HepG2 (cell line): ENCODE data around the gene RNASE8. TPM values are rescaled to one million over a fixed set of nuclear protein-coding genes. Genes with fewer than 3 reads are reported as not detected.

Source experiments
- ARID2 ChIP-seq: sonication (generic); formaldehyde crosslinking; IDR thresholded peaks from 2 replicates; pipeline ENCODE4 v1.8.1; 2022; ENCODE audit warnings: mild to moderate bottlenecking, missing genetic modification reagents, borderline replicate concordance
- HDAC6 ChIP-seq: fragments of 200-600 bp; sonication (generic); IDR thresholded peaks from 2 replicates; pipeline ENCODE4 v1.7.0; 2017; ENCODE audit warnings: mild to moderate bottlenecking, antibody characterized with exemption, low read length, low read depth
- HOXA3 ChIP-seq: sonication (generic); formaldehyde crosslinking; IDR thresholded peaks from 2 replicates; pipeline ENCODE4 v1.5.0; 2020; ENCODE audit warnings: missing genetic modification reagents
- MED1 ChIP-seq: sonication (generic); formaldehyde crosslinking; IDR thresholded peaks from 2 replicates; pipeline ENCODE4 v1.4.0; 2020; ENCODE audit warnings: missing genetic modification reagents
- MTA3 ChIP-seq: sonication (generic); formaldehyde crosslinking; IDR thresholded peaks from 2 replicates; pipeline ENCODE4 v1.4.0; 2020; ENCODE audit warnings: missing genetic modification reagents
- RELA ChIP-seq: sonication (generic); formaldehyde crosslinking; IDR thresholded peaks from 2 replicates; pipeline ENCODE4 v1.4.0; 2020; ENCODE audit warnings: missing genetic modification reagents
- SMAD3 ChIP-seq: sonication (generic); formaldehyde crosslinking; IDR thresholded peaks from 2 replicates; pipeline ENCODE4 v1.4.0; 2020; ENCODE audit warnings: missing genetic modification reagents
- ZFAT ChIP-seq: sonication (generic); formaldehyde crosslinking; conservative IDR thresholded peaks from 2 replicates; pipeline ENCODE4 v1.8.1; 2023; ENCODE audit warnings: missing genetic modification reagents, inconsistent platforms
- ZNF232 ChIP-seq: sonication (generic); formaldehyde crosslinking; IDR thresholded peaks from 2 replicates; pipeline ENCODE4 v1.4.0; 2020; ENCODE audit warnings: missing genetic modification reagents, borderline replicate concordance
- ZNF777 ChIP-seq: sonication (generic); formaldehyde crosslinking; IDR thresholded peaks from 2 replicates; pipeline ENCODE4 v1.4.0; 2020; ENCODE audit warnings: missing genetic modification reagents
- polyA plus RNA-seq, 8 experiments: library from polyadenylated mRNA; depleted of rRNA in 3 of 8; stranded (reverse) in 7 of 8; unstranded in 1 of 8; fragments of >200 nt; fragmentation: Illumina TruSeq in 4 of 8; extraction: Trizol in 4 of 8; gene quantifications; 2 replicates each; pipeline versions ENCODE4 v1.2.1 to v1.2.3, GENCODE V29; 2011 to 2016; ENCODE audit warnings: low read depth in 4 of 8, missing spikeins in 1 of 8, mixed read lengths in 1 of 8; ENCODE audit not compliant: insufficient read depth in 1 of 8
- total RNA-seq, 5 experiments: library from RNA; depleted of rRNA; stranded (reverse); fragments of >200 nt; fragmentation: Illumina TruSeq; extraction: Trizol; gene quantifications; 2 replicates each; pipeline ENCODE4 v1.2.3, GENCODE V29; 2016; ENCODE audit warnings: low read depth in 1 of 5
- TF ChIP-seq, protein P1 (sequence below): sonication (generic); formaldehyde crosslinking; IDR thresholded peaks from 2 replicates; pipeline ENCODE4 v1.4.0; 2020; ENCODE audit warnings: mild to moderate bottlenecking, missing genetic modification reagents, borderline replicate concordance
- TF ChIP-seq, protein P2 (sequence below): sonication (generic); formaldehyde crosslinking; IDR thresholded peaks from 2 replicates; pipeline ENCODE4 v1.8.1; 2023; ENCODE audit warnings: mild to moderate bottlenecking, inconsistent platforms, moderate library complexity, missing genetic modification reagents, borderline replicate concordance
- TF ChIP-seq, protein P3 (sequence below): sonication (generic); formaldehyde crosslinking; IDR thresholded peaks from 2 replicates; pipeline ENCODE4 v1.4.0; 2020; ENCODE audit warnings: mild to moderate bottlenecking, missing genetic modification reagents
- TF ChIP-seq, protein P4 (sequence below): sonication (generic); formaldehyde crosslinking; IDR thresholded peaks from 2 replicates; pipeline ENCODE4 v1.5.0; 2020; ENCODE audit warnings: mild to moderate bottlenecking, missing genetic modification reagents, borderline replicate concordance

Gene RNASE8
- total and polyA plus RNA-seq, 2 of the 13 experiments (the other 11 are each of a cell fraction or from before 2014, with no cell fraction given) = not detected

GRCh38 chr14:21070610-21071224 is 13.1 kb downstream of the RNASE8 start (continued):
- TF ChIP-seq ZNF232 (CRISPR knock-in tag) (peak; percentile 72), ARID2 (no peak), MED1 (CRISPR knock-in tag) (peak; percentile 29), HDAC6 (no peak), SMAD3 (CRISPR knock-in tag) (no peak), HOXA3 (CRISPR knock-in tag) (no peak; the same call in 1 of the 2 replicates), ZFAT (CRISPR knock-in tag) (no peak), ZNF777 (CRISPR knock-in tag) (no peak), MTA3 (CRISPR knock-in tag) (no peak), RELA (CRISPR knock-in tag) (0 out of 2 replicates have a peak, but pooled peaks have one; percentile 38)
- TF ChIP-seq, protein P1, sequence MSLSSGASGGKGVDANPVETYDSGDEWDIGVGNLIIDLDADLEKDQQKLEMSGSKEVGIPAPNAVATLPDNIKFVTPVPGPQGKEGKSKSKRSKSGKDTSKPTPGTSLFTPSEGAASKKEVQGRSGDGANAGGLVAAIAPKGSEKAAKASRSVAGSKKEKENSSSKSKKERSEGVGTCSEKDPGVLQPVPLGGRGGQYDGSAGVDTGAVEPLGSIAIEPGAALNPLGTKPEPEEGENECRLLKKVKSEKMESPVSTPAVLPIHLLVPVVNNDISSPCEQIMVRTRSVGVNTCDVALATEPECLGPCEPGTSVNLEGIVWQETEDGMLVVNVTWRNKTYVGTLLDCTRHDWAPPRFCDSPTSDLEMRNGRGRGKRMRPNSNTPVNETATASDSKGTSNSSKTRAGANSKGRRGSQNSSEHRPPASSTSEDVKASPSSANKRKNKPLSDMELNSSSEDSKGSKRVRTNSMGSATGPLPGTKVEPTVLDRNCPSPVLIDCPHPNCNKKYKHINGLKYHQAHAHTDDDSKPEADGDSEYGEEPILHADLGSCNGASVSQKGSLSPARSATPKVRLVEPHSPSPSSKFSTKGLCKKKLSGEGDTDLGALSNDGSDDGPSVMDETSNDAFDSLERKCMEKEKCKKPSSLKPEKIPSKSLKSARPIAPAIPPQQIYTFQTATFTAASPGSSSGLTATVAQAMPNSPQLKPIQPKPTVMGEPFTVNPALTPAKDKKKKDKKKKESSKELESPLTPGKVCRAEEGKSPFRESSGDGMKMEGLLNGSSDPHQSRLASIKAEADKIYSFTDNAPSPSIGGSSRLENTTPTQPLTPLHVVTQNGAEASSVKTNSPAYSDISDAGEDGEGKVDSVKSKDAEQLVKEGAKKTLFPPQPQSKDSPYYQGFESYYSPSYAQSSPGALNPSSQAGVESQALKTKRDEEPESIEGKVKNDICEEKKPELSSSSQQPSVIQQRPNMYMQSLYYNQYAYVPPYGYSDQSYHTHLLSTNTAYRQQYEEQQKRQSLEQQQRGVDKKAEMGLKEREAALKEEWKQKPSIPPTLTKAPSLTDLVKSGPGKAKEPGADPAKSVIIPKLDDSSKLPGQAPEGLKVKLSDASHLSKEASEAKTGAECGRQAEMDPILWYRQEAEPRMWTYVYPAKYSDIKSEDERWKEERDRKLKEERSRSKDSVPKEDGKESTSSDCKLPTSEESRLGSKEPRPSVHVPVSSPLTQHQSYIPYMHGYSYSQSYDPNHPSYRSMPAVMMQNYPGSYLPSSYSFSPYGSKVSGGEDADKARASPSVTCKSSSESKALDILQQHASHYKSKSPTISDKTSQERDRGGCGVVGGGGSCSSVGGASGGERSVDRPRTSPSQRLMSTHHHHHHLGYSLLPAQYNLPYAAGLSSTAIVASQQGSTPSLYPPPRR = peak; percentile 34; the same call in 1 of the 2 replicates
- TF ChIP-seq, protein P2, sequence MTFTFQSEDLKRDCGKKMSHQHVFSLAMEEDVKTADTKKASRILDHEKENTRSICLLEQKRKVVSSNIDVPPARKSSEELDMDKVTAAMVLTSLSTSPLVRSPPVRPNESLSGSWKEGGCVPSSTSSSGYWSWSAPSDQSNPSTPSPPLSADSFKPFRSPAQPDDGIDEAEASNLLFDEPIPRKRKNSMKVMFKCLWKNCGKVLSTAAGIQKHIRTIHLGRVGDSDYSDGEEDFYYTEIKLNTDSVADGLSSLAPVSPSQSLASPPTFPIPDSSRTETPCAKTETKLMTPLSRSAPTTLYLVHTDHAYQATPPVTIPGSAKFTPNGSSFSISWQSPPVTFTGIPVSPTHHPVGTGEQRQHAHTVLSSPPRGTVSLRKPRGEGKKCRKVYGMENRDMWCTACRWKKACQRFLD (CRISPR knock-in tag) = no peak
- TF ChIP-seq, protein P3, sequence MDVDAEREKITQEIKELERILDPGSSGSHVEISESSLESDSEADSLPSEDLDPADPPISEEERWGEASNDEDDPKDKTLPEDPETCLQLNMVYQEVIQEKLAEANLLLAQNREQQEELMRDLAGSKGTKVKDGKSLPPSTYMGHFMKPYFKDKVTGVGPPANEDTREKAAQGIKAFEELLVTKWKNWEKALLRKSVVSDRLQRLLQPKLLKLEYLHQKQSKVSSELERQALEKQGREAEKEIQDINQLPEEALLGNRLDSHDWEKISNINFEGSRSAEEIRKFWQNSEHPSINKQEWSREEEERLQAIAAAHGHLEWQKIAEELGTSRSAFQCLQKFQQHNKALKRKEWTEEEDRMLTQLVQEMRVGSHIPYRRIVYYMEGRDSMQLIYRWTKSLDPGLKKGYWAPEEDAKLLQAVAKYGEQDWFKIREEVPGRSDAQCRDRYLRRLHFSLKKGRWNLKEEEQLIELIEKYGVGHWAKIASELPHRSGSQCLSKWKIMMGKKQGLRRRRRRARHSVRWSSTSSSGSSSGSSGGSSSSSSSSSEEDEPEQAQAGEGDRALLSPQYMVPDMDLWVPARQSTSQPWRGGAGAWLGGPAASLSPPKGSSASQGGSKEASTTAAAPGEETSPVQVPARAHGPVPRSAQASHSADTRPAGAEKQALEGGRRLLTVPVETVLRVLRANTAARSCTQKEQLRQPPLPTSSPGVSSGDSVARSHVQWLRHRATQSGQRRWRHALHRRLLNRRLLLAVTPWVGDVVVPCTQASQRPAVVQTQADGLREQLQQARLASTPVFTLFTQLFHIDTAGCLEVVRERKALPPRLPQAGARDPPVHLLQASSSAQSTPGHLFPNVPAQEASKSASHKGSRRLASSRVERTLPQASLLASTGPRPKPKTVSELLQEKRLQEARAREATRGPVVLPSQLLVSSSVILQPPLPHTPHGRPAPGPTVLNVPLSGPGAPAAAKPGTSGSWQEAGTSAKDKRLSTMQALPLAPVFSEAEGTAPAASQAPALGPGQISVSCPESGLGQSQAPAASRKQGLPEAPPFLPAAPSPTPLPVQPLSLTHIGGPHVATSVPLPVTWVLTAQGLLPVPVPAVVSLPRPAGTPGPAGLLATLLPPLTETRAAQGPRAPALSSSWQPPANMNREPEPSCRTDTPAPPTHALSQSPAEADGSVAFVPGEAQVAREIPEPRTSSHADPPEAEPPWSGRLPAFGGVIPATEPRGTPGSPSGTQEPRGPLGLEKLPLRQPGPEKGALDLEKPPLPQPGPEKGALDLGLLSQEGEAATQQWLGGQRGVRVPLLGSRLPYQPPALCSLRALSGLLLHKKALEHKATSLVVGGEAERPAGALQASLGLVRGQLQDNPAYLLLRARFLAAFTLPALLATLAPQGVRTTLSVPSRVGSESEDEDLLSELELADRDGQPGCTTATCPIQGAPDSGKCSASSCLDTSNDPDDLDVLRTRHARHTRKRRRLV (CRISPR knock-in tag) = no peak
- TF ChIP-seq, protein P4, sequence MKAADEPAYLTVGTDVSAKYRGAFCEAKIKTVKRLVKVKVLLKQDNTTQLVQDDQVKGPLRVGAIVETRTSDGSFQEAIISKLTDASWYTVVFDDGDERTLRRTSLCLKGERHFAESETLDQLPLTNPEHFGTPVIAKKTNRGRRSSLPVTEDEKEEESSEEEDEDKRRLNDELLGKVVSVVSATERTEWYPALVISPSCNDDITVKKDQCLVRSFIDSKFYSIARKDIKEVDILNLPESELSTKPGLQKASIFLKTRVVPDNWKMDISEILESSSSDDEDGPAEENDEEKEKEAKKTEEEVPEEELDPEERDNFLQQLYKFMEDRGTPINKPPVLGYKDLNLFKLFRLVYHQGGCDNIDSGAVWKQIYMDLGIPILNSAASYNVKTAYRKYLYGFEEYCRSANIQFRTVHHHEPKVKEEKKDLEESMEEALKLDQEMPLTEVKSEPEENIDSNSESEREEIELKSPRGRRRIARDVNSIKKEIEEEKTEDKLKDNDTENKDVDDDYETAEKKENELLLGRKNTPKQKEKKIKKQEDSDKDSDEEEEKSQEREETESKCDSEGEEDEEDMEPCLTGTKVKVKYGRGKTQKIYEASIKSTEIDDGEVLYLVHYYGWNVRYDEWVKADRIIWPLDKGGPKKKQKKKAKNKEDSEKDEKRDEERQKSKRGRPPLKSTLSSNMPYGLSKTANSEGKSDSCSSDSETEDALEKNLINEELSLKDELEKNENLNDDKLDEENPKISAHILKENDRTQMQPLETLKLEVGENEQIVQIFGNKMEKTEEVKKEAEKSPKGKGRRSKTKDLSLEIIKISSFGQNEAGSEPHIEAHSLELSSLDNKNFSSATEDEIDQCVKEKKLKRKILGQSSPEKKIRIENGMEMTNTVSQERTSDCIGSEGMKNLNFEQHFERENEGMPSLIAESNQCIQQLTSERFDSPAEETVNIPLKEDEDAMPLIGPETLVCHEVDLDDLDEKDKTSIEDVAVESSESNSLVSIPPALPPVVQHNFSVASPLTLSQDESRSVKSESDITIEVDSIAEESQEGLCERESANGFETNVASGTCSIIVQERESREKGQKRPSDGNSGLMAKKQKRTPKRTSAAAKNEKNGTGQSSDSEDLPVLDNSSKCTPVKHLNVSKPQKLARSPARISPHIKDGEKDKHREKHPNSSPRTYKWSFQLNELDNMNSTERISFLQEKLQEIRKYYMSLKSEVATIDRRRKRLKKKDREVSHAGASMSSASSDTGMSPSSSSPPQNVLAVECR (CRISPR knock-in tag) = peak; percentile 44; the same call in 1 of the 2 replicates
